Measurements from ENCODE around the gene IGFBP1. TPM values are rescaled to one million over a fixed set of nuclear protein-coding genes. Genes with fewer than 3 reads are reported as not detected.
A peak's percentile ranks its signal among the peaks of the same experiment; 100 is the strongest.

Gene IGFBP1
- total and polyA plus RNA-seq, 2 of the 13 experiments (the other 11 are each of a cell fraction or from before 2014, with no cell fraction given), result 5.4 to 885 TPM

DNA sequence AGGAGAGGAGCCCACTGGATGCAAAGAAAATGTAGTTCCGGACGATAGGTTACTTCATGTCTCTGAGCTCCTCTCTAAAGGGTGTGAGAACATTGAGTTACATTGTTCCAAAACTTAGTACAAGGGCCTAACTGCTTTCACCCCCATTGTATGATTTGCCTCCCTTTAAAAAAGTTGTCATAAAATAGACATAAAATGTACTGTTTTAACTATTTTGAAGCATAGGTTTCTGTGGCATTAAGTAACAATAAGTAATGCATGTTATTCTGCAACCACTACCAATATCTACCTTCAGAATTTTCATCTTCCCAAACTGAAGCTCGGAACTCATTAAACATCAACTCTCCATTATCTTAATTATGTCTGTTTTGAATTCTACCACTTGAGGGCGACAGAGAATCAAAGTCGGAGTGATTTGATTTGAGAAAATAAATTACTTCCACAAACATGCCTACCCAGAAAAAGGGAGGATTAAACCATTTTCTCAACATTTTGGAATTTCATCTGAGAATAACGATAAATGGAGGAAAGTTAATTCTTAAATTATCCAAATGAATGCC, 2.7 kb downstream of the IGFBP1 start (continued):
- TF ChIP-seq HNRNPL (IDR thresholded peaks at IDR 0.05; ENCODE audit: low read depth, low read length) (0 out of 2 replicates have a peak, but pooled peaks have one; percentile 6), KAT8 (CRISPR knock-in tag; IDR thresholded peaks at IDR 0.05) (peak; percentile 20; the same call in 1 of the 2 replicates), ZNF567 (CRISPR knock-in tag; IDR thresholded peaks at IDR 0.05; ENCODE audit: borderline replicate concordance) (no peak), ZNF232 (CRISPR knock-in tag; IDR thresholded peaks at IDR 0.05; ENCODE audit: borderline replicate concordance) (no peak), ATF7 (IDR thresholded peaks at IDR 0.05) (no peak), ATF7 (CRISPR knock-in tag; IDR thresholded peaks at IDR 0.05) (no peak), ZNF878 (CRISPR knock-in tag; IDR thresholded peaks at IDR 0.05) (no peak), SAP130 (CRISPR knock-in tag; IDR thresholded peaks at IDR 0.05; ENCODE audit: low read depth) (0 out of 2 replicates have a peak, but pooled peaks have one; percentile 10), ZNF350 (CRISPR knock-in tag; IDR thresholded peaks at IDR 0.05; ENCODE audit: borderline replicate concordance, low read depth) (no peak), ZFP82 (CRISPR knock-in tag; IDR thresholded peaks at IDR 0.05; ENCODE audit: borderline replicate concordance) (no peak), ZNF670 (CRISPR knock-in tag; IDR thresholded peaks at IDR 0.05; ENCODE audit: borderline replicate concordance) (no peak), ZNF781 (CRISPR knock-in tag; IDR thresholded peaks at IDR 0.05; ENCODE audit: borderline replicate concordance, not compliant biosample characterization) (no peak), ZNF891 (CRISPR knock-in tag; IDR thresholded peaks at IDR 0.05) (no peak), ZNF33A (CRISPR knock-in tag; IDR thresholded peaks at IDR 0.05; ENCODE audit: borderline replicate concordance) (no peak), HNF4A (CRISPR knock-in tag; IDR thresholded peaks at IDR 0.05) (no peak), EEA1 (CRISPR knock-in tag; IDR thresholded peaks at IDR 0.05; ENCODE audit: borderline replicate concordance) (no peak), ZFP36 (IDR thresholded peaks at IDR 0.05; ENCODE audit: borderline replicate concordance, low read depth, low read length, partially characterized antibody) (no peak), ZFP90 (CRISPR knock-in tag; IDR thresholded peaks at IDR 0.05; ENCODE audit: borderline replicate concordance) (no peak), NFE2 (CRISPR knock-in tag; IDR thresholded peaks at IDR 0.05) (no peak), ZNF317 (CRISPR knock-in tag; IDR thresholded peaks at IDR 0.05) (peak; percentile 25; the same call in 1 of the 2 replicates), ZNF629 (CRISPR knock-in tag; conservative IDR thresholded peaks at IDR 0.05) (no peak), NFIB (CRISPR knock-in tag; IDR thresholded peaks at IDR 0.05; ENCODE audit: borderline replicate concordance) (no peak), NFYB (CRISPR knock-in tag; IDR thresholded peaks at IDR 0.05) (no peak), SP4 (CRISPR knock-in tag; IDR thresholded peaks at IDR 0.05) (no peak), ZNF772 (CRISPR knock-in tag; IDR thresholded peaks at IDR 0.05) (no peak)
- TF ChIP-seq, protein P1, sequence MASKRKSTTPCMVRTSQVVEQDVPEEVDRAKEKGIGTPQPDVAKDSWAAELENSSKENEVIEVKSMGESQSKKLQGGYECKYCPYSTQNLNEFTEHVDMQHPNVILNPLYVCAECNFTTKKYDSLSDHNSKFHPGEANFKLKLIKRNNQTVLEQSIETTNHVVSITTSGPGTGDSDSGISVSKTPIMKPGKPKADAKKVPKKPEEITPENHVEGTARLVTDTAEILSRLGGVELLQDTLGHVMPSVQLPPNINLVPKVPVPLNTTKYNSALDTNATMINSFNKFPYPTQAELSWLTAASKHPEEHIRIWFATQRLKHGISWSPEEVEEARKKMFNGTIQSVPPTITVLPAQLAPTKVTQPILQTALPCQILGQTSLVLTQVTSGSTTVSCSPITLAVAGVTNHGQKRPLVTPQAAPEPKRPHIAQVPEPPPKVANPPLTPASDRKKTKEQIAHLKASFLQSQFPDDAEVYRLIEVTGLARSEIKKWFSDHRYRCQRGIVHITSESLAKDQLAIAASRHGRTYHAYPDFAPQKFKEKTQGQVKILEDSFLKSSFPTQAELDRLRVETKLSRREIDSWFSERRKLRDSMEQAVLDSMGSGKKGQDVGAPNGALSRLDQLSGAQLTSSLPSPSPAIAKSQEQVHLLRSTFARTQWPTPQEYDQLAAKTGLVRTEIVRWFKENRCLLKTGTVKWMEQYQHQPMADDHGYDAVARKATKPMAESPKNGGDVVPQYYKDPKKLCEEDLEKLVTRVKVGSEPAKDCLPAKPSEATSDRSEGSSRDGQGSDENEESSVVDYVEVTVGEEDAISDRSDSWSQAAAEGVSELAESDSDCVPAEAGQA (IDR thresholded peaks at IDR 0.05; ENCODE audit: low read depth), result no peak
- TF ChIP-seq, protein P1 (CRISPR knock-in tag; IDR thresholded peaks at IDR 0.05; ENCODE audit: borderline replicate concordance), result 0 out of 2 replicates have a peak, but pooled peaks have one; percentile 49

Data from HepG2 (cell line).